GM23338 (cell line): ENCODE measurements around the gene GRIPAP1. TPM values are rescaled to one million over a fixed set of nuclear protein-coding genes. Genes with fewer than 3 reads are reported as not detected.

ENCODE experiments used
- ATAC-seq: fragments of 200-7000 bp; cut with Tn5 transposase; 3 replicates; pipeline ENCODE4 v1.9.1; 2020
- DNase-seq: peaks from one replicate; pipeline ENCODE4 v3.0.0-alpha.2; 2015; ENCODE audit warnings: low spot score
- H2AFZ ChIP-seq: fragments of 200-600 bp; sonication (generic); 2 replicates; pipeline ENCODE4 v1.8.0; 2016; ENCODE audit warnings: antibody characterized with exemption, mild to moderate bottlenecking, moderate library complexity
- H3F3A ChIP-seq: fragments of 200-600 bp; sonication (generic); replicated peaks from 2 replicates; pipeline ENCODE4 v1.8.0; 2017; ENCODE audit warnings: antibody characterized with exemption, mixed run types, low read depth
- H3K27ac ChIP-seq: fragments of 200-600 bp; sonication (generic); 2 replicates; pipeline ENCODE4 v1.6.1; 2016; ENCODE audit warnings: low read depth
- H3K27me3 ChIP-seq: fragments of 200-600 bp; sonication (generic); 2 replicates; pipeline ENCODE4 v1.8.0; 2016; ENCODE audit warnings: mild to moderate bottlenecking, mixed run types, moderate library complexity; ENCODE audit not compliant: insufficient read depth
- H3K36me3 ChIP-seq: fragments of 200-600 bp; sonication (generic); 2 replicates; pipeline ENCODE4 v1.8.0; 2016; ENCODE audit warnings: mild to moderate bottlenecking; ENCODE audit not compliant: insufficient read depth
- H3K4me1 ChIP-seq: fragments of 200-600 bp; sonication (generic); 2 replicates; pipeline ENCODE4 v1.8.0; 2016; ENCODE audit warnings: mild to moderate bottlenecking, moderate library complexity; ENCODE audit not compliant: insufficient read depth
- H3K4me2 ChIP-seq: fragments of 200-600 bp; sonication (generic); 2 replicates; pipeline ENCODE4 v1.7.1; 2017; ENCODE audit warnings: mixed run types
- H3K4me3 ChIP-seq: fragments of 200-600 bp; sonication (generic); 2 replicates; pipeline ENCODE4 v1.6.1; 2016; ENCODE audit warnings: mixed run types
- H3K79me2 ChIP-seq: fragments of 200-600 bp; sonication (generic); replicated peaks from 2 replicates; pipeline ENCODE4 v1.8.0; 2017; ENCODE audit warnings: mild to moderate bottlenecking; ENCODE audit not compliant: insufficient read depth
- H3K9me2 ChIP-seq: fragments of 200-600 bp; sonication (generic); 2 replicates; pipeline ENCODE4 v1.8.0; 2017; ENCODE audit not compliant: insufficient read depth
- H4K20me1 ChIP-seq: fragments of 200-600 bp; sonication (generic); replicated peaks from 2 replicates; pipeline ENCODE4 v1.8.0; 2017; ENCODE audit warnings: mild to moderate bottlenecking; ENCODE audit not compliant: insufficient read depth
- H3K27ac Mint-ChIP-seq: 2 replicates; pipeline ENCODE4 v1.8.0; 2020; ENCODE audit warnings: inconsistent platforms, mild to moderate bottlenecking, moderate library complexity, mixed read lengths
- H3K27me3 Mint-ChIP-seq: 3 replicates; pipeline ENCODE4 v1.8.0; 2022; ENCODE audit warnings: low read depth, mild to moderate bottlenecking, moderate library complexity, mixed read lengths, inconsistent platforms; ENCODE audit not compliant: insufficient read depth, poor library complexity
- H3K36me3 Mint-ChIP-seq: 3 replicates; pipeline ENCODE4 v1.8.0; 2021; ENCODE audit warnings: low read depth, mild to moderate bottlenecking, inconsistent platforms, moderate library complexity, mixed read lengths
- H3K4me1 Mint-ChIP-seq: 3 replicates; pipeline ENCODE4 v1.8.0; 2020; ENCODE audit warnings: mild to moderate bottlenecking, inconsistent platforms, mixed read lengths
- H3K4me3 Mint-ChIP-seq: 3 replicates; pipeline ENCODE4 v1.8.0; 2021; ENCODE audit warnings: moderate library complexity, mild to moderate bottlenecking, inconsistent platforms, mixed read lengths
- H3K9me3 Mint-ChIP-seq: 3 replicates; pipeline ENCODE4 v1.8.0; 2020; ENCODE audit warnings: moderate library complexity, mild to moderate bottlenecking, inconsistent platforms, mixed read lengths
- CREB1 ChIP-seq: fragments of 250-450 bp; sonication (Bioruptor Pico); IDR thresholded peaks from 2 replicates; pipeline ENCODE4 v1.5.0; 2020; ENCODE audit warnings: low read depth, mild to moderate bottlenecking, moderate library complexity
- EZH2 ChIP-seq: fragments of 200-600 bp; sonication (generic); IDR thresholded peaks from one replicate; pipeline ENCODE4 v1.8.0; 2017; ENCODE audit warnings: antibody characterized with exemption, mild to moderate bottlenecking, low read depth; ENCODE audit not compliant: unreplicated experiment
- EZH2phosphoT487 ChIP-seq: fragments of 200-600 bp; sonication (generic); IDR thresholded peaks from one replicate; pipeline ENCODE4 v1.8.1; 2018; ENCODE audit warnings: antibody characterized with exemption; ENCODE audit not compliant: unreplicated experiment
- JUNB ChIP-seq: IDR thresholded peaks from one replicate; pipeline ENCODE4 v1.6.1; 2016; ENCODE audit warnings: antibody characterized with exemption; ENCODE audit not compliant: unreplicated experiment
- NANOG ChIP-seq: IDR thresholded peaks from 2 replicates; pipeline ENCODE4 v1.6.1; 2016; ENCODE audit warnings: antibody characterized with exemption, borderline replicate concordance
- POLR2AphosphoS5 ChIP-seq: IDR thresholded peaks from 2 replicates; pipeline ENCODE4 v1.6.1; 2016; ENCODE audit warnings: antibody characterized with exemption, low read depth
- STAT1 ChIP-seq: IDR thresholded peaks from one replicate; pipeline ENCODE4 v1.6.1; 2016; ENCODE audit warnings: antibody characterized with exemption; ENCODE audit not compliant: unreplicated experiment
- ZNF114 ChIP-seq: fragments of 250-450 bp; sonication (Bioruptor Pico); IDR thresholded peaks from 2 replicates; pipeline ENCODE4 v1.5.0; 2020; ENCODE audit warnings: mild to moderate bottlenecking, moderate library complexity
- ZNF331 ChIP-seq: fragments of 250-450 bp; sonication (Bioruptor Pico); IDR thresholded peaks from 2 replicates; pipeline ENCODE4 v1.5.0; 2020; ENCODE audit warnings: low read depth, mild to moderate bottlenecking, moderate library complexity
- polyA plus RNA-seq: library from polyadenylated mRNA; unstranded; fragments of >200 nt; fragmentation: Nextera tagmentation; extraction: Ambion mirVana; gene quantifications from 2 replicates; pipeline ENCODE4 v1.2.1, GENCODE V29; 2016
- total RNA-seq: library from RNA; depleted of rRNA; stranded (reverse); fragments of >200 nt; shearing (Covaris generic); gene quantifications from 2 replicates; pipeline ENCODE4 v1.2.3, GENCODE V29; 2014
- TF ChIP-seq, protein P1 (sequence below): fragments of 250-450 bp; sonication (Bioruptor Pico); IDR thresholded peaks from 2 replicates; pipeline ENCODE4 v1.5.0; 2020; ENCODE audit warnings: mild to moderate bottlenecking, moderate library complexity
- TF ChIP-seq, protein P2 (sequence below): IDR thresholded peaks from 2 replicates; pipeline ENCODE4 v1.6.1; 2016; ENCODE audit warnings: antibody characterized with exemption
- TF ChIP-seq, protein P3 (sequence below): IDR thresholded peaks from one replicate; pipeline ENCODE4 v1.6.1; 2018; ENCODE audit warnings: antibody characterized with exemption; ENCODE audit not compliant: unreplicated experiment

Gene GRIPAP1
- total and polyA plus RNA-seq, 2 experiments from 2014 or later: 39.1 to 62.2 TPM

DNA sequence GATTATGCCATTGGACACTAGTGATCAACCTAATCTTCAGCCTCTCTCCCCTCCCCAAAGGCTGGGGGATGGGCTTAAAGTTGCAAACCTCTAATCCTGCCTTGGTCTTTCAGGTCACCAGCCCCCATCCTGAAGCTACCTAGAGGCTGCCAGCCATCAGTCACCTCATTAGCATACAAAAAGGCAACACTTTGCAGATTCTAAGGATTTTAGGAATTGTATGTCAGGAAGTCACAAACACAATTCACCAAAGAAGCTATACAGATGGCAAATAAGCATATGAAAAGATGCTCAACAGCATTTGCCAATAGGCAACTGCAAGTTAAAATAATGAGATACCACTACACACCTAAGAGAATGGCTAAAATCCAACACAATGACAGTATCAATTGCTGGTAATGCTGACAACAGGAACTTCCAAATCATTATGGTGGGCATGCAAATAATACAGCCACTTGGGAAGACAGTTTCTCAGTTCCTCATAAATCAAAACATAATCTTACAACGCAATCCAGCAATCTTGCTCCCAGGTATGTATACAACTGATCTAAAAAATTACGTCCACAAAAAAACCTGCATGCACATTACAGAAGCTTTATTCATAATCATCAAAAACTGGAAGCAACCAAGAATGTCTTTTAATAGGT lies 74.2 kb downstream of the GRIPAP1 start:
- peak overlapping the region; percentile 98 for H3K27ac Mint-ChIP-seq
- peak overlapping the region; percentile 35 for H3K4me3 ChIP-seq

DNA sequence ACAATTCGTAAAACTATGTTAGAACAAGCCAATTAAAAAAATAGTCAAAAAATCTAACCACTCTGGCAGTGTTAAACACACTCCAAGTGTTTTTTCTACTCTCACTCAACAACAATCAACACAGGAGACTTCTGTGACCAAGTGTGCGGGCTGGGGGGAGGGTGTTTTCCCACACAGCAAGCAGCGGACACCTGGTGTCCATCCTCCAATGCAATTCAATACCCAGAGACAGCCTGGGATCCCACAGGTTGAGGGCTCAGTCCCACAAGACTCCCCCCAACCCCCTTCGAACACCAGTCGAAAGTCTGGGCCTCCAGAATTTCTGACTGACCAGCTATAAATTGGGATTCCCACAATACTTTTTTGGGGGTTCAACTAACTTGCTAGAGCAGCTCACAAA lies 74.9 kb downstream of the GRIPAP1 start:
- Histone ChIP-seq H2AFZ (no peak overlapping the region), H3K9me2 (no peaks in the 10 kb centered on the region), H4K20me1 (no peaks in the 10 kb centered on the region), H3K27me3 (no peaks in the 10 kb centered on the region), H3K4me1 (peaks cover 5% of the 10 kb centered on the region), H3K79me2 (peaks cover 19% of the 10 kb centered on the region), H3F3A (no peaks in the 10 kb centered on the region), H3K36me3 (no peaks in the 10 kb centered on the region), H3K4me2 (peak overlapping the region; percentile 58), H3K27ac (peak overlapping the region; percentile 92), H3K4me3 (peak overlapping the region; percentile 35)
- peak overlapping the region; percentile 61 for H3K4me3 Mint-ChIP-seq
- H3K27ac Mint-ChIP-seq: peak overlapping the region; percentile 98
- H3K36me3 Mint-ChIP-seq: peaks cover 67% of the 10 kb centered on the region
- ATAC-seq: peak; percentile 88
- peaks cover 31% of the 10 kb centered on the region for H3K4me1 Mint-ChIP-seq
- DNase-seq: peak; percentile 74
- peaks cover 15% of the 10 kb centered on the region for H3K27me3 Mint-ChIP-seq
- no peaks in the 10 kb centered on the region for H3K9me3 Mint-ChIP-seq
- TF ChIP-seq JUNB (no peak), EZH2phosphoT487 (no peak), ZNF331 (CRISPR knock-in tag) (no peak), STAT1 (no peak), POLR2AphosphoS5 (no peak), CREB1 (CRISPR knock-in tag) (no peak), NANOG (no peak), EZH2 (no peak)
- TF ChIP-seq, protein P1, sequence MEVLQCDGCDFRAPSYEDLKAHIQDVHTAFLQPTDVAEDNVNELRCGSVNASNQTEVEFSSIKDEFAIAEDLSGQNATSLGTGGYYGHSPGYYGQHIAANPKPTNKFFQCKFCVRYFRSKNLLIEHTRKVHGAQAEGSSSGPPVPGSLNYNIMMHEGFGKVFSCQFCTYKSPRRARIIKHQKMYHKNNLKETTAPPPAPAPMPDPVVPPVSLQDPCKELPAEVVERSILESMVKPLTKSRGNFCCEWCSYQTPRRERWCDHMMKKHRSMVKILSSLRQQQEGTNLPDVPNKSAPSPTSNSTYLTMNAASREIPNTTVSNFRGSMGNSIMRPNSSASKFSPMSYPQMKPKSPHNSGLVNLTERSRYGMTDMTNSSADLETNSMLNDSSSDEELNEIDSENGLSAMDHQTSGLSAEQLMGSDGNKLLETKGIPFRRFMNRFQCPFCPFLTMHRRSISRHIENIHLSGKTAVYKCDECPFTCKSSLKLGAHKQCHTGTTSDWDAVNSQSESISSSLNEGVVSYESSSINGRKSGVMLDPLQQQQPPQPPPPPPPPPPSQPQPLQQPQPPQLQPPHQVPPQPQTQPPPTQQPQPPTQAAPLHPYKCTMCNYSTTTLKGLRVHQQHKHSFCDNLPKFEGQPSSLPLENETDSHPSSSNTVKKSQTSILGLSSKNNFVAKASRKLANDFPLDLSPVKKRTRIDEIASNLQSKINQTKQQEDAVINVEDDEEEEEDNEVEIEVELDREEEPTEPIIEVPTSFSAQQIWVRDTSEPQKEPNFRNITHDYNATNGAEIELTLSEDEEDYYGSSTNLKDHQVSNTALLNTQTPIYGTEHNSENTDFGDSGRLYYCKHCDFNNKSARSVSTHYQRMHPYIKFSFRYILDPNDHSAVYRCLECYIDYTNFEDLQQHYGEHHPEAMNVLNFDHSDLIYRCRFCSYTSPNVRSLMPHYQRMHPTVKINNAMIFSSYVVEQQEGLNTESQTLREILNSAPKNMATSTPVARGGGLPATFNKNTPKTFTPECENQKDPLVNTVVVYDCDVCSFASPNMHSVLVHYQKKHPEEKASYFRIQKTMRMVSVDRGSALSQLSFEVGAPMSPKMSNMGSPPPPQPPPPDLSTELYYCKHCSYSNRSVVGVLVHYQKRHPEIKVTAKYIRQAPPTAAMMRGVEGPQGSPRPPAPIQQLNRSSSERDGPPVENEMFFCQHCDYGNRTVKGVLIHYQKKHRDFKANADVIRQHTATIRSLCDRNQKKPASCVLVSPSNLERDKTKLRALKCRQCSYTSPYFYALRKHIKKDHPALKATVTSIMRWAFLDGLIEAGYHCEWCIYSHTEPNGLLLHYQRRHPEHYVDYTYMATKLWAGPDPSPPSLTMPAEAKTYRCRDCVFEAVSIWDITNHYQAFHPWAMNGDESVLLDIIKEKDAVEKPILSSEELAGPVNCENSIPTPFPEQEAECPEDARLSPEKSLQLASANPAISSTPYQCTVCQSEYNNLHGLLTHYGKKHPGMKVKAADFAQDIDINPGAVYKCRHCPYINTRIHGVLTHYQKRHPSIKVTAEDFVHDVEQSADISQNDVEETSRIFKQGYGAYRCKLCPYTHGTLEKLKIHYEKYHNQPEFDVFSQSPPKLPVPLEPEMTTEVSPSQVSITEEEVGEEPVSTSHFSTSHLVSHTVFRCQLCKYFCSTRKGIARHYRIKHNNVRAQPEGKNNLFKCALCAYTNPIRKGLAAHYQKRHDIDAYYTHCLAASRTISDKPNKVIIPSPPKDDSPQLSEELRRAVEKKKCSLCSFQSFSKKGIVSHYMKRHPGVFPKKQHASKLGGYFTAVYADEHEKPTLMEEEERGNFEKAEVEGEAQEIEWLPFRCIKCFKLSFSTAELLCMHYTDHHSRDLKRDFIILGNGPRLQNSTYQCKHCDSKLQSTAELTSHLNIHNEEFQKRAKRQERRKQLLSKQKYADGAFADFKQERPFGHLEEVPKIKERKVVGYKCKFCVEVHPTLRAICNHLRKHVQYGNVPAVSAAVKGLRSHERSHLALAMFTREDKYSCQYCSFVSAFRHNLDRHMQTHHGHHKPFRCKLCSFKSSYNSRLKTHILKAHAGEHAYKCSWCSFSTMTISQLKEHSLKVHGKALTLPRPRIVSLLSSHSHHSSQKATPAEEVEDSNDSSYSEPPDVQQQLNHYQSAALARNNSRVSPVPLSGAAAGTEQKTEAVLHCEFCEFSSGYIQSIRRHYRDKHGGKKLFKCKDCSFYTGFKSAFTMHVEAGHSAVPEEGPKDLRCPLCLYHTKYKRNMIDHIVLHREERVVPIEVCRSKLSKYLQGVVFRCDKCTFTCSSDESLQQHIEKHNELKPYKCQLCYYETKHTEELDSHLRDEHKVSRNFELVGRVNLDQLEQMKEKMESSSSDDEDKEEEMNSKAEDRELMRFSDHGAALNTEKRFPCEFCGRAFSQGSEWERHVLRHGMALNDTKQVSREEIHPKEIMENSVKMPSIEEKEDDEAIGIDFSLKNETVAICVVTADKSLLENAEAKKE: no peak
- TF ChIP-seq, protein P2, sequence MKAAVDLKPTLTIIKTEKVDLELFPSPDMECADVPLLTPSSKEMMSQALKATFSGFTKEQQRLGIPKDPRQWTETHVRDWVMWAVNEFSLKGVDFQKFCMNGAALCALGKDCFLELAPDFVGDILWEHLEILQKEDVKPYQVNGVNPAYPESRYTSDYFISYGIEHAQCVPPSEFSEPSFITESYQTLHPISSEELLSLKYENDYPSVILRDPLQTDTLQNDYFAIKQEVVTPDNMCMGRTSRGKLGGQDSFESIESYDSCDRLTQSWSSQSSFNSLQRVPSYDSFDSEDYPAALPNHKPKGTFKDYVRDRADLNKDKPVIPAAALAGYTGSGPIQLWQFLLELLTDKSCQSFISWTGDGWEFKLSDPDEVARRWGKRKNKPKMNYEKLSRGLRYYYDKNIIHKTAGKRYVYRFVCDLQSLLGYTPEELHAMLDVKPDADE: no peak
- TF ChIP-seq, protein P3, sequence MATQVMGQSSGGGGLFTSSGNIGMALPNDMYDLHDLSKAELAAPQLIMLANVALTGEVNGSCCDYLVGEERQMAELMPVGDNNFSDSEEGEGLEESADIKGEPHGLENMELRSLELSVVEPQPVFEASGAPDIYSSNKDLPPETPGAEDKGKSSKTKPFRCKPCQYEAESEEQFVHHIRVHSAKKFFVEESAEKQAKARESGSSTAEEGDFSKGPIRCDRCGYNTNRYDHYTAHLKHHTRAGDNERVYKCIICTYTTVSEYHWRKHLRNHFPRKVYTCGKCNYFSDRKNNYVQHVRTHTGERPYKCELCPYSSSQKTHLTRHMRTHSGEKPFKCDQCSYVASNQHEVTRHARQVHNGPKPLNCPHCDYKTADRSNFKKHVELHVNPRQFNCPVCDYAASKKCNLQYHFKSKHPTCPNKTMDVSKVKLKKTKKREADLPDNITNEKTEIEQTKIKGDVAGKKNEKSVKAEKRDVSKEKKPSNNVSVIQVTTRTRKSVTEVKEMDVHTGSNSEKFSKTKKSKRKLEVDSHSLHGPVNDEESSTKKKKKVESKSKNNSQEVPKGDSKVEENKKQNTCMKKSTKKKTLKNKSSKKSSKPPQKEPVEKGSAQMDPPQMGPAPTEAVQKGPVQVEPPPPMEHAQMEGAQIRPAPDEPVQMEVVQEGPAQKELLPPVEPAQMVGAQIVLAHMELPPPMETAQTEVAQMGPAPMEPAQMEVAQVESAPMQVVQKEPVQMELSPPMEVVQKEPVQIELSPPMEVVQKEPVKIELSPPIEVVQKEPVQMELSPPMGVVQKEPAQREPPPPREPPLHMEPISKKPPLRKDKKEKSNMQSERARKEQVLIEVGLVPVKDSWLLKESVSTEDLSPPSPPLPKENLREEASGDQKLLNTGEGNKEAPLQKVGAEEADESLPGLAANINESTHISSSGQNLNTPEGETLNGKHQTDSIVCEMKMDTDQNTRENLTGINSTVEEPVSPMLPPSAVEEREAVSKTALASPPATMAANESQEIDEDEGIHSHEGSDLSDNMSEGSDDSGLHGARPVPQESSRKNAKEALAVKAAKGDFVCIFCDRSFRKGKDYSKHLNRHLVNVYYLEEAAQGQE: no peak

More for the DNA sequence above, 74.2 kb downstream of the GRIPAP1 start:
- no peaks in the 10 kb centered on the region for H3K9me2 ChIP-seq
- peak; percentile 92 for TF ChIP-seq NANOG
- no peak for TF ChIP-seq ZNF114
- no peaks in the 10 kb centered on the region for H3K36me3 ChIP-seq
- H3K27ac ChIP-seq: peak overlapping the region; percentile 97
- Mint-ChIP-seq H3K4me3 (peak overlapping the region; percentile 61), H3K4me1 (peaks cover 31% of the 10 kb centered on the region), H3K36me3 (peaks cover 64% of the 10 kb centered on the region), H3K27me3 (peaks cover 15% of the 10 kb centered on the region), H3K9me3 (no peaks in the 10 kb centered on the region)
- peak; percentile 87 for DNase-seq
- no peaks in the 10 kb centered on the region for H3F3A ChIP-seq
- peak; percentile 86 for ATAC-seq
- H3K4me2 ChIP-seq: peak overlapping the region; percentile 58
- H3K27me3 ChIP-seq: no peaks in the 10 kb centered on the region
- H2AFZ ChIP-seq: no peak overlapping the region
- H4K20me1 ChIP-seq: no peaks in the 10 kb centered on the region
- peaks cover 19% of the 10 kb centered on the region for H3K79me2 ChIP-seq
- peaks cover 5% of the 10 kb centered on the region for H3K4me1 ChIP-seq
